ENCODE data around the gene SLC25A29.

The SLC25A29 gene

GRCh38 chr14:100332071-100332639 is 25.9 kb upstream of the SLC25A29 start:
- no peak for DNase-seq (ENCODE audit: low read depth)

- DNase-seq (ENCODE audit: low read depth), result no peak
These were observed 24.2 kb upstream of the SLC25A29 start for GRCh38 chr14:100330388-100330931.

GRCh38 chr14:100330007-100330344 is 23.7 kb upstream of the SLC25A29 start:
- DNase-seq (ENCODE audit: low read depth), result no peak

GRCh38 chr14:100329233-100330006 is 23.2 kb upstream of the SLC25A29 start:
- no peak for DNase-seq (ENCODE audit: low read depth)

GRCh38 chr14:100328495-100329163 is 22.4 kb upstream of the SLC25A29 start:
- no peak for DNase-seq (ENCODE audit: low read depth)

- no peak for DNase-seq (ENCODE audit: low read depth)
These were observed 20.9 kb upstream of the SLC25A29 start for GRCh38 chr14:100327128-100327527.

- DNase-seq (ENCODE audit: low read depth), result no peak
These were observed 19.7 kb upstream of the SLC25A29 start for GRCh38 chr14:100325958-100326357.

GRCh38 chr14:100325231-100325632 is 19.0 kb upstream of the SLC25A29 start:
- no peak for DNase-seq (ENCODE audit: low read depth)

- no peak for DNase-seq (ENCODE audit: low read depth)
These were observed 17.7 kb upstream of the SLC25A29 start for GRCh38 chr14:100323942-100324307.

GRCh38 chr14:100323121-100323941 is 17.1 kb upstream of the SLC25A29 start, which contains the start of gene SLC25A47:
Gene SLC25A47, plus strand, starts transcription at chr14:100323339. Its CDS starts 76 bp downstream, at chr14:100323415.
- no peak for DNase-seq (ENCODE audit: low read depth)

- DNase-seq (ENCODE audit: low read depth), result no peak
These were observed 16.1 kb upstream of the SLC25A29 start for GRCh38 chr14:100322138-100322957.

GRCh38 chr14:100321473-100322137 is 15.4 kb upstream of the SLC25A29 start:
- no peak for DNase-seq (ENCODE audit: low read depth)

GRCh38 chr14:100320157-100320856 is 14.1 kb upstream of the SLC25A29 start:
- DNase-seq (ENCODE audit: low read depth), result no peak

- peak; percentile 66 for DNase-seq (ENCODE audit: low read depth)
These were observed 11.9 kb upstream of the SLC25A29 start for GRCh38 chr14:100317912-100318808.

GRCh38 chr14:100317389-100317788 is 11.1 kb upstream of the SLC25A29 start:
- no peak for DNase-seq (ENCODE audit: low read depth)

GRCh38 chr14:100314724-100315123 is 8.5 kb upstream of the SLC25A29 start:
- DNase-seq (ENCODE audit: low read depth), result no peak

GRCh38 chr14:100313464-100314230 is 7.4 kb upstream of the SLC25A29 start:
- DNase-seq (ENCODE audit: low read depth), result no peak

GRCh38 chr14:100312877-100313400 is 6.7 kb upstream of the SLC25A29 start:
- no peak for DNase-seq (ENCODE audit: low read depth)

All from activated T-cell treated with anti-CD3 and anti-CD28 coated beads for 1 hour (primary cell).